Fibroblast of villous mesenchyme (primary cell): ENCODE measurements around the gene AFAP1. TPM values are rescaled to one million over a fixed set of nuclear protein-coding genes. Genes with fewer than 3 reads are reported as not detected.

ENCODE experiments used
- DNase-seq: peaks from one replicate; pipeline ENCODE4 v3.0.0-alpha.2; 2010; ENCODE audit warnings: low read depth
- H3K4me3 ChIP-seq: 2 replicates; pipeline ENCODE4 v1.5.1; 2011; ENCODE audit warnings: low read depth, mild to moderate bottlenecking, low read length
- total RNA-seq: library from RNA; depleted of rRNA; stranded (reverse); fragments of >200 nt; gene quantifications from 2 replicates; pipeline ENCODE4 v1.2.3, GENCODE V29; 2012
- TF ChIP-seq, protein P1 (sequence below): IDR thresholded peaks from 2 replicates; pipeline ENCODE4 v1.5.1; 2012; ENCODE audit warnings: low read depth, mild to moderate bottlenecking, low read length; ENCODE audit not compliant: insufficient read depth

AFAP1 gene
- total RNA-seq, 1 donor, result 133 TPM

- TF ChIP-seq, protein P1, sequence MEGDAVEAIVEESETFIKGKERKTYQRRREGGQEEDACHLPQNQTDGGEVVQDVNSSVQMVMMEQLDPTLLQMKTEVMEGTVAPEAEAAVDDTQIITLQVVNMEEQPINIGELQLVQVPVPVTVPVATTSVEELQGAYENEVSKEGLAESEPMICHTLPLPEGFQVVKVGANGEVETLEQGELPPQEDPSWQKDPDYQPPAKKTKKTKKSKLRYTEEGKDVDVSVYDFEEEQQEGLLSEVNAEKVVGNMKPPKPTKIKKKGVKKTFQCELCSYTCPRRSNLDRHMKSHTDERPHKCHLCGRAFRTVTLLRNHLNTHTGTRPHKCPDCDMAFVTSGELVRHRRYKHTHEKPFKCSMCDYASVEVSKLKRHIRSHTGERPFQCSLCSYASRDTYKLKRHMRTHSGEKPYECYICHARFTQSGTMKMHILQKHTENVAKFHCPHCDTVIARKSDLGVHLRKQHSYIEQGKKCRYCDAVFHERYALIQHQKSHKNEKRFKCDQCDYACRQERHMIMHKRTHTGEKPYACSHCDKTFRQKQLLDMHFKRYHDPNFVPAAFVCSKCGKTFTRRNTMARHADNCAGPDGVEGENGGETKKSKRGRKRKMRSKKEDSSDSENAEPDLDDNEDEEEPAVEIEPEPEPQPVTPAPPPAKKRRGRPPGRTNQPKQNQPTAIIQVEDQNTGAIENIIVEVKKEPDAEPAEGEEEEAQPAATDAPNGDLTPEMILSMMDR, result peak; percentile 98
- no peak overlapping the region for H3K4me3 ChIP-seq
- DNase-seq, result peak; percentile 83
These were observed 135.5 kb downstream of the AFAP1 start for GRCh38 chr4:7803992-7804755.

GRCh38 chr4:7803371-7803770, 136.3 kb downstream of the AFAP1 start:
- TF ChIP-seq, protein P1, result no peak
- DNase-seq, result no peak
- H3K4me3 ChIP-seq, result no peak overlapping the region

- peak; percentile 84 for DNase-seq
- TF ChIP-seq, protein P1, result peak; percentile 87
- H3K4me3 ChIP-seq, result no peak overlapping the region
These were observed 137.5 kb downstream of the AFAP1 start for GRCh38 chr4:7802093-7802726.

- TF ChIP-seq, protein P1, result no peak
- H3K4me3 ChIP-seq, result no peak overlapping the region
- DNase-seq, result no peak
These were observed 138.0 kb downstream of the AFAP1 start for GRCh38 chr4:7801641-7802040.

DNA sequence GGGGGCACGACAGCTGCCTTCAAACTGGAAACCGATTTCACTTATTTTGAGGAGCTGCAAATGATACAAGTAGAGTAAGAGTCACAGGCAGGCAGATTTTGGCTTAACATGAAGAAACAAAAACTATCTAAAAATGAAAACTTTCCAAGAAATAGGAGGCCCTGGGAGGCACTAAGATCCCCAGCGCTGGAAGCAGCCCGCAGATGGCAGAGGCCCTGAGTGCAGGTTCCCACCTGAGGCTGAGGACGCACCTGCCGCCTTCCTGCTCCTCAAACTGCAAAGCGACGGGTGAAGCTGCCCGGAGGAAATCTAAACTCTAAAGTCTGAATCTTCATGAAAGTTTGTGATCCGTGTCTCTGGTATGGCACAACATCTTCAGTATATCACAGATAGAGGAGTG, 138.7 kb downstream of the AFAP1 start:
- no peak for DNase-seq
- TF ChIP-seq, protein P1, result no peak
- H3K4me3 ChIP-seq, result no peak overlapping the region

DNA sequence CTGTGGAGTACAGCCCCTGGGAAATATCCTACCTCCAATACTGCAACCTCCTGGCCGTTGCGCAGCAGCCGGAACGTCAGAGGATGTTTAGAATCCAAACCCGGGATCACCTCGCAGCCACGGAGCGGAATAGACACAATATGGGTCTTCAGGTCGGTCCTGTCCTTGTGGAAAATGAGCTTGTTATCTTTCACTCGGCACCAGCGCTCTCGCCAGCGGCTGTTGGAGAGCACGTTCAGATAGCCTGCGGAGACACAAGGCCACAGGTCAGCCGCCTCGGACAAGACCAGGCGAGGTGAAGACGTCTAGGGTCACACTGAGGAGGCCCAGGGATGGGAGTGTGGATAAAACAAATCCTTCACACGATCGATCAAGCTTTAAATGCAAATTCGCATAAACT, 139.3 kb downstream of the AFAP1 start:
- TF ChIP-seq, protein P1, result no peak
- no peak for DNase-seq
- no peak overlapping the region for H3K4me3 ChIP-seq
